ENCODE data around the gene ROR2. TPM values are rescaled to one million over a fixed set of nuclear protein-coding genes. Genes with fewer than 3 reads are reported as not detected.

Gene ROR2
- total RNA-seq, 1 donor = 13.8 TPM

GRCh38 chr9:91515074-91515687 lies 434.8 kb downstream of the ROR2 start:
- H3K27ac ChIP-seq (ENCODE audit: low read depth, low read length) = peak overlapping the region; percentile 98
- peaks cover 23% of the 10 kb centered on the region for H3K4me1 ChIP-seq (ENCODE audit: insufficient read depth, low read length)
- H3K36me3 ChIP-seq (ENCODE audit: insufficient read depth, low read length) = no peaks in the 10 kb centered on the region
- H3K9me3 ChIP-seq (ENCODE audit: low read depth, low read length) = no peaks in the 10 kb centered on the region
- peak overlapping the region; percentile 76 for H3K4me2 ChIP-seq (ENCODE audit: insufficient read depth, low read length)
- H3K79me2 ChIP-seq (ENCODE audit: insufficient read depth, low read length) = no peaks in the 10 kb centered on the region
- TF ChIP-seq, protein P1, sequence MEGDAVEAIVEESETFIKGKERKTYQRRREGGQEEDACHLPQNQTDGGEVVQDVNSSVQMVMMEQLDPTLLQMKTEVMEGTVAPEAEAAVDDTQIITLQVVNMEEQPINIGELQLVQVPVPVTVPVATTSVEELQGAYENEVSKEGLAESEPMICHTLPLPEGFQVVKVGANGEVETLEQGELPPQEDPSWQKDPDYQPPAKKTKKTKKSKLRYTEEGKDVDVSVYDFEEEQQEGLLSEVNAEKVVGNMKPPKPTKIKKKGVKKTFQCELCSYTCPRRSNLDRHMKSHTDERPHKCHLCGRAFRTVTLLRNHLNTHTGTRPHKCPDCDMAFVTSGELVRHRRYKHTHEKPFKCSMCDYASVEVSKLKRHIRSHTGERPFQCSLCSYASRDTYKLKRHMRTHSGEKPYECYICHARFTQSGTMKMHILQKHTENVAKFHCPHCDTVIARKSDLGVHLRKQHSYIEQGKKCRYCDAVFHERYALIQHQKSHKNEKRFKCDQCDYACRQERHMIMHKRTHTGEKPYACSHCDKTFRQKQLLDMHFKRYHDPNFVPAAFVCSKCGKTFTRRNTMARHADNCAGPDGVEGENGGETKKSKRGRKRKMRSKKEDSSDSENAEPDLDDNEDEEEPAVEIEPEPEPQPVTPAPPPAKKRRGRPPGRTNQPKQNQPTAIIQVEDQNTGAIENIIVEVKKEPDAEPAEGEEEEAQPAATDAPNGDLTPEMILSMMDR (IDR thresholded peaks at IDR 0.05; ENCODE audit: extremely low read depth, low read depth, low read length) = no peak
- peak overlapping the region; percentile 58 for H2AFZ ChIP-seq (ENCODE audit: low read length)
- no peaks in the 10 kb centered on the region for H3K27me3 ChIP-seq (ENCODE audit: insufficient read depth, low read length)
- H3K4me3 ChIP-seq (ENCODE audit: insufficient read depth, low read length) = peak overlapping the region; percentile 62
- no peaks in the 10 kb centered on the region for H4K20me1 ChIP-seq (ENCODE audit: insufficient read depth, low read length)
- DNase-seq (ENCODE audit: insufficient read length, low spot score, missing footprints) = peak; percentile 84

Small RNA genes lying within 50 kb of the gene (small RNA-seq; reads per million reads assigned to genes)
- not detected for gene MIR3910-1

Other genes with a start within 250 kb of the ROR2 start
- gene SPTLC1, start 165.2 kb upstream of the ROR2 start, total RNA-seq = 124 and 129 TPM in 2 replicates

Measured in osteoblast (primary cell).